Activated CD4-positive, CD25-positive, alpha-beta regulatory T cell treated with anti-CD3 and anti-CD28 coated beads, Interleukin-2, amount 50 U/mL, for 72 hours (primary cell): Measurements from ENCODE around the gene MRGPRE.

Experiments
- DNase-seq: peaks from one replicate; pipeline ENCODE4 v3.0.0; 2021

MRGPRE gene

GRCh38 chr11:3225826-3226750, 6.1 kb downstream of the MRGPRE start:
- peak; percentile 20 for DNase-seq

- peak; percentile 17 for DNase-seq
Measured at GRCh38 chr11:3225159-3225758, 7.0 kb downstream of the MRGPRE start.

- DNase-seq: peak; percentile 18
Measured at GRCh38 chr11:3224401-3225057, 7.7 kb downstream of the MRGPRE start.

- DNase-seq: peak; percentile 17
Measured at GRCh38 chr11:3223932-3224381, 8.3 kb downstream of the MRGPRE start.

- peak; percentile 29 for DNase-seq
Measured at GRCh38 chr11:3222941-3223915, 9.0 kb downstream of the MRGPRE start.

GRCh38 chr11:3222003-3222855, 10.0 kb downstream of the MRGPRE start:
- DNase-seq: peak; percentile 19

- DNase-seq: peak; percentile 23
Measured at GRCh38 chr11:3221408-3222002, 10.7 kb downstream of the MRGPRE start.

GRCh38 chr11:3220521-3221407, 11.5 kb downstream of the MRGPRE start:
- peak; percentile 18 for DNase-seq

- no peak for DNase-seq
Measured at GRCh38 chr11:3220101-3220500, 12.1 kb downstream of the MRGPRE start.

GRCh38 chr11:3219281-3219892, 12.8 kb downstream of the MRGPRE start:
- DNase-seq: peak; percentile 20

- DNase-seq: peak; percentile 12
Measured at GRCh38 chr11:3218483-3219280, 13.5 kb downstream of the MRGPRE start, which contains the start of gene MRGPRG. Gene MRGPRG (minus strand): TSS chr11:3218813. CDS start chr11:3218813, 0 bp downstream.

GRCh38 chr11:3217818-3218482, 14.3 kb downstream of the MRGPRE start:
- peak; percentile 24 for DNase-seq

- DNase-seq: no peak
Measured at GRCh38 chr11:3216027-3216525, 16.1 kb downstream of the MRGPRE start.

- no peak for DNase-seq
Measured at GRCh38 chr11:3215346-3216026, 16.7 kb downstream of the MRGPRE start.

- no peak for DNase-seq
Measured at GRCh38 chr11:3214420-3214699, 17.9 kb downstream of the MRGPRE start.

GRCh38 chr11:3213659-3214419, 18.4 kb downstream of the MRGPRE start:
- no peak for DNase-seq
